Stomach (tissue), 9 donors: ENCODE results near the gene TGFB1. TPM values are rescaled to one million over a fixed set of nuclear protein-coding genes. Genes with fewer than 3 reads are reported as not detected.
A peak's percentile ranks its signal among the peaks of the same experiment; 100 is the strongest.

Experiments used
- DNase-seq, 2 donors: peaks; one replicate each; pipeline versions ENCODE4 v3.0.0 to v3.0.0-alpha.2; 2013 to 2019
- H3K27ac ChIP-seq, 5 donors: fragments of 200-600 bp in 4 of 5; sonication (generic) in 4 of 5; one replicate each; pipeline ENCODE4 v1.5.1; 2013 to 2019; ENCODE audit warnings: mild to moderate bottlenecking in 1 of 5, moderate library complexity in 1 of 5
- H3K27me3 ChIP-seq, 3 donors: fragments of 200-600 bp; sonication (generic); one replicate each; pipeline ENCODE4 v1.5.1; 2017 to 2019; ENCODE audit warnings: mixed run types in 1 of 3
- H3K36me3 ChIP-seq, 4 donors: fragments of 200-600 bp; sonication (generic); 1 replicate in 3 of 4; 2 replicates in 1 of 4; pipeline ENCODE4 v1.5.1; 2016 to 2019
- H3K4me1 ChIP-seq, 4 donors: fragments of 200-600 bp; sonication (generic); one replicate each; pipeline ENCODE4 v1.5.1; 2016 to 2019
- H3K4me3 ChIP-seq, 4 donors: fragments of 200-600 bp; sonication (generic) in 3 of 4; one replicate each; pipeline ENCODE4 v1.5.1; 2016 to 2019; ENCODE audit warnings: mild to moderate bottlenecking in 1 of 4
- H3K9me3 ChIP-seq, 4 donors: fragments of 200-600 bp; sonication (generic); one replicate each; pipeline ENCODE4 v1.5.1; 2016 to 2019
- CTCF ChIP-seq, 7 experiments: fragments of 450-650 bp in 4 of 7; fragments of 200-600 bp in 3 of 7; sonication (generic) in 3 of 7; IDR thresholded peaks; one replicate each; pipeline ENCODE4 v1.5.1; 2016 to 2019; ENCODE audit warnings: antibody characterized with exemption in 7 of 7, control low read depth in 2 of 7, mild to moderate bottlenecking in 1 of 7
- EP300 ChIP-seq: sonication (generic); formaldehyde crosslinking; IDR thresholded peaks from one replicate; pipeline ENCODE4 v1.6.1; 2017; ENCODE audit warnings: antibody characterized with exemption
- POLR2A ChIP-seq, 4 donors: fragments of 450-650 bp; IDR thresholded peaks; one replicate each; pipeline ENCODE4 v1.6.1; 2016; ENCODE audit warnings: antibody characterized with exemption in 4 of 4, control low read depth in 2 of 4, mild to moderate bottlenecking in 1 of 4, moderate library complexity in 1 of 4
- POLR2AphosphoS5 ChIP-seq, 3 donors: sonication (generic); formaldehyde crosslinking; IDR thresholded peaks; one replicate each; pipeline ENCODE4 v1.6.1; 2016; ENCODE audit warnings: antibody characterized with exemption in 3 of 3
- WGBS, 5 donors: extraction: QIAGEN DNeasy Blood & Tissue Kit in 3 of 5; methylation state at CpG; one replicate each; pipeline versions ENCODE4 v1.1.5 to v1.1.7; 2013 to 2018; 5-methylcytosine and 5-hydroxymethylcytosine counted together
- intact Hi-C: fragments of 100-400 bp; cut with DNase I; formaldehyde crosslinking; loops from one replicate; pipeline ENCODE4 v1.15.1; 2023; ENCODE audit warnings: low total_unique reads
- polyA plus RNA-seq, 3 donors: library from polyadenylated mRNA; stranded (reverse); fragments of 200-250 nt; gene quantifications; one replicate each; pipeline ENCODE4 v1.2.3, GENCODE V29; 2013
- total RNA-seq, 5 donors: library from RNA; depleted of rRNA; stranded (reverse); fragments of >200 nt; gene quantifications; one replicate each; pipeline versions ENCODE4 v1.1.0 to v1.2.3, GENCODE V29; 2014 to 2016
- donor health status: healthy with polysubstance abuse.
- donor health status: Bipolar disorder and iron deficiency.
- donor health status: healthy.

Gene TGFB1
- total and polyA plus RNA-seq, 8 donors: 1.3 to 54.3 (median 14.5) TPM

GRCh38 chr19:41354343-41354953 is 726 bp upstream of the TGFB1 start:
- intact Hi-C loops: no loop called here
- Histone ChIP-seq H3K27ac (peak overlapping the region in 4 of 5 donors; percentile 81 to 91 (median 90)), H3K36me3 (no peaks in the 10 kb centered on the region), H3K27me3 (peaks cover 0 to 36% (median 20%) of the 10 kb centered on the region in 3 donors), H3K4me1 (peaks cover 30 to 81% (median 48%) of the 10 kb centered on the region in 4 donors), H3K4me3 (peak overlapping the region; percentile 73 to 87 (median 84)), H3K9me3 (no peaks in the 10 kb centered on the region)
- no peak for DNase-seq
- TF ChIP-seq POLR2A (IDR thresholded peaks at IDR 0.05) (no peak), CTCF (IDR thresholded peaks at IDR 0.05) (peak in 1 of 7 experiments; percentile 17), POLR2AphosphoS5 (IDR thresholded peaks at IDR 0.05) (no peak), EP300 (no peak)
- WGBS, 5 donors: 85 to 94% (median 93%) methylated on average over 20 to 23 of the region's 23 CpGs

- intact Hi-C loops: no loop called here
- peak; percentile 66 to 71 for DNase-seq
- 0 to 1% (median 1%) methylated on average over 39 to 71 of the region's 71 CpGs for WGBS, 5 donors
- peak overlapping the region; percentile 73 to 87 (median 84) for H3K4me3 ChIP-seq
- no peaks in the 10 kb centered on the region for H3K9me3 ChIP-seq
- peaks cover 0 to 5% (median 4%) of the 10 kb centered on the region in 4 donors for H3K36me3 ChIP-seq
- peaks cover 30 to 90% (median 51%) of the 10 kb centered on the region in 4 donors for H3K4me1 ChIP-seq
- TF ChIP-seq CTCF (IDR thresholded peaks at IDR 0.05): peak in 1 of 7 experiments; percentile 41
- no peak for TF ChIP-seq POLR2A (IDR thresholded peaks at IDR 0.05)
- H3K27ac ChIP-seq: peak overlapping the region; percentile 73 to 91 (median 90)
- peaks cover 0 to 36% (median 20%) of the 10 kb centered on the region in 3 donors for H3K27me3 ChIP-seq
These were observed 885 bp downstream of the TGFB1 start for GRCh38 chr19:41352609-41353465.

- H3K27me3 ChIP-seq: peaks cover 0 to 36% (median 20%) of the 10 kb centered on the region in 3 donors
- TF ChIP-seq EP300 (no peak), POLR2A (IDR thresholded peaks at IDR 0.05) (no peak), CTCF (IDR thresholded peaks at IDR 0.05) (no peak), POLR2AphosphoS5 (IDR thresholded peaks at IDR 0.05) (no peak)
- no peak for DNase-seq
- intact Hi-C loops: no loop called here
- peak overlapping the region; percentile 73 to 87 (median 84) for H3K4me3 ChIP-seq
- WGBS, 5 donors: 0 to 2% (median 2%) methylated on average over 12 of the region's 12 CpGs
- no peaks in the 10 kb centered on the region for H3K9me3 ChIP-seq
- H3K27ac ChIP-seq: peak overlapping the region; percentile 54 to 91 (median 90)
- H3K4me1 ChIP-seq: peaks cover 30 to 84% (median 51%) of the 10 kb centered on the region in 4 donors
- peaks cover under 1 to 11% (median 10%) of the 10 kb centered on the region in 4 donors for H3K36me3 ChIP-seq
These were observed 1.5 kb downstream of the TGFB1 start for GRCh38 chr19:41352279-41352608.

- Histone ChIP-seq H3K27me3 (peaks cover 0 to 36% (median 20%) of the 10 kb centered on the region in 3 donors), H3K27ac (peak overlapping the region; percentile 34 to 91 (median 90)), H3K4me3 (peak overlapping the region; percentile 73 to 87 (median 84)), H3K4me1 (peaks cover 30 to 77% (median 51%) of the 10 kb centered on the region in 4 donors), H3K36me3 (peaks cover 6 to 18% (median 16%) of the 10 kb centered on the region in 4 donors), H3K9me3 (no peaks in the 10 kb centered on the region)
- peak; percentile 59 to 80 for DNase-seq
- TF ChIP-seq EP300 (no peak), POLR2AphosphoS5 (IDR thresholded peaks at IDR 0.05) (no peak), CTCF (IDR thresholded peaks at IDR 0.05) (no peak), POLR2A (IDR thresholded peaks at IDR 0.05) (no peak)
- intact Hi-C loops: no loop called here
- WGBS, 5 donors: 0 to 1% (median 1%) methylated on average over 38 to 58 of the region's 58 CpGs
These were observed 2.1 kb downstream of the TGFB1 start for GRCh38 chr19:41351339-41352245.
